Left lung (tissue), 10 donors: ENCODE results near the gene KIAA1217. TPM values are rescaled to one million over a fixed set of nuclear protein-coding genes. Genes with fewer than 3 reads are reported as not detected.

Experiments
- ATAC-seq: fragments of 200-7000 bp; cut with Tn5 transposase; one replicate; pipeline ENCODE4 v1.9.1; 2020; ENCODE audit warnings: moderate library complexity
- DNase-seq, 4 donors: peaks; one replicate each; pipeline ENCODE4 v3.0.0-alpha.2; 2013 to 2020
- H3K27ac ChIP-seq, 2 donors: fragments of 200-600 bp; sonication (generic) in 1 of 2; one replicate each; pipeline versions ENCODE4 v1.5.0 to v1.8.0; 2020 to 2021
- H3K27me3 ChIP-seq, 2 donors: fragments of 200-600 bp; sonication (generic) in 1 of 2; one replicate each; pipeline versions ENCODE4 v1.5.0 to v1.8.0; 2020 to 2021
- H3K36me3 ChIP-seq, 2 donors: fragments of 200-600 bp; sonication (generic) in 1 of 2; one replicate each; pipeline versions ENCODE4 v1.5.0 to v1.8.0; 2020 to 2021
- H3K4me1 ChIP-seq, 2 donors: fragments of 200-600 bp; one replicate each; pipeline ENCODE4 v1.8.0; 2021
- H3K4me3 ChIP-seq, 2 donors: fragments of 200-600 bp; sonication (generic) in 1 of 2; one replicate each; pipeline versions ENCODE4 v1.5.0 to v1.8.0; 2020 to 2021; ENCODE audit warnings: mild to moderate bottlenecking in 1 of 2
- H3K9me3 ChIP-seq, 2 donors: fragments of 200-600 bp; sonication (generic) in 1 of 2; one replicate each; pipeline versions ENCODE4 v1.5.0 to v1.8.0; 2020 to 2021
- CTCF ChIP-seq, 2 donors: fragments of 200-600 bp; sonication (generic) in 1 of 2; IDR thresholded peaks; one replicate each; pipeline versions ENCODE4 v1.5.0 to v1.8.0; 2021; ENCODE audit warnings: antibody characterized with exemption in 2 of 2
- intact Hi-C, 2 donors: fragments of 100-400 bp; cut with DNase I; formaldehyde crosslinking; loops; one replicate each; pipeline versions ENCODE4 v1.11.2 to v1.14.2; 2022
- polyA plus RNA-seq, 6 donors: library from polyadenylated mRNA; unstranded; fragments of 120-200 nt; gene quantifications; one replicate each; pipeline ENCODE4 v1.2.1, GENCODE V29; 2013; ENCODE audit not compliant: insufficient read length in 6 of 6
- total RNA-seq, 2 donors: library from RNA; stranded (reverse); fragmentation: NEBNext Ultra II Directional; extraction: Animal tissue kit (Norgen Biotek cat#: 25700); gene quantifications; one replicate each; pipeline ENCODE4 v1.2.1, GENCODE V29; 2021
- donor health status: DM: no; HTN: yes; CAD: no.
- donor health status: DM: no; HTN: no; CAD: no.

KIAA1217 gene
- total and polyA plus RNA-seq, 8 donors = 28.3 to 69.1 (median 60.4) TPM

GRCh38 chr10:24531439-24531838 is 322.5 kb downstream of the KIAA1217 start:
- Histone ChIP-seq H3K36me3 (peaks cover 0 to 45% of the 10 kb centered on the region in 2 donors), H3K9me3 (no peaks in the 10 kb centered on the region), H3K27ac (no peak overlapping the region)

GRCh38 chr10:24533981-24534380 is 325.0 kb downstream of the KIAA1217 start:
- no peak overlapping the region for H3K4me3 ChIP-seq
- intact Hi-C loops = no loop called here
- no peak for DNase-seq
- no peaks in the 10 kb centered on the region for H3K4me1 ChIP-seq
- no peak for TF ChIP-seq CTCF (IDR thresholded peaks at IDR 0.05)
- ATAC-seq = no peak
- peaks cover 0 to 47% of the 10 kb centered on the region in 2 donors for H3K36me3 ChIP-seq
- H3K9me3 ChIP-seq = no peaks in the 10 kb centered on the region
- no peaks in the 10 kb centered on the region for H3K27me3 ChIP-seq
- no peak overlapping the region for H3K27ac ChIP-seq

More at GRCh38 chr10:24531439-24531838, 322.5 kb downstream of the KIAA1217 start:
- H3K4me1 ChIP-seq = no peaks in the 10 kb centered on the region
- H3K27me3 ChIP-seq = no peaks in the 10 kb centered on the region
- H3K4me3 ChIP-seq = no peak overlapping the region
- no peak for ATAC-seq
- TF ChIP-seq CTCF (IDR thresholded peaks at IDR 0.05) = no peak
- intact Hi-C loops = no loop called here
- DNase-seq = no peak

- Histone ChIP-seq H3K9me3 (no peaks in the 10 kb centered on the region), H3K27ac (no peak overlapping the region), H3K4me3 (no peak overlapping the region), H3K27me3 (no peaks in the 10 kb centered on the region), H3K36me3 (peaks cover 0 to 36% of the 10 kb centered on the region in 2 donors), H3K4me1 (no peaks in the 10 kb centered on the region)
- TF ChIP-seq CTCF (IDR thresholded peaks at IDR 0.05) = no peak
- ATAC-seq (no peak), DNase-seq (no peak)
- intact Hi-C loops = no loop called here
Measured at GRCh38 chr10:24536636-24537035, 327.7 kb downstream of the KIAA1217 start.

GRCh38 chr10:24541239-24541753 is 332.4 kb downstream of the KIAA1217 start:
- no peak overlapping the region for H3K4me3 ChIP-seq
- DNase-seq (no peak), ATAC-seq (no peak)
- H3K4me1 ChIP-seq = no peaks in the 10 kb centered on the region
- no peaks in the 10 kb centered on the region for H3K9me3 ChIP-seq
- peaks cover 0 to 30% of the 10 kb centered on the region in 2 donors for H3K36me3 ChIP-seq
- H3K27ac ChIP-seq = no peak overlapping the region
- no peak for TF ChIP-seq CTCF (IDR thresholded peaks at IDR 0.05)
- intact Hi-C loops = no loop called here
- no peaks in the 10 kb centered on the region for H3K27me3 ChIP-seq

GRCh38 chr10:24542314-24543270 is 333.7 kb downstream of the KIAA1217 start:
- no peak for DNase-seq
- Histone ChIP-seq H3K36me3 (peaks cover 0 to 26% of the 10 kb centered on the region in 2 donors), H3K27ac (no peak overlapping the region), H3K4me3 (no peak overlapping the region), H3K4me1 (no peaks in the 10 kb centered on the region), H3K9me3 (no peaks in the 10 kb centered on the region), H3K27me3 (no peaks in the 10 kb centered on the region)
- no peak for ATAC-seq
- intact Hi-C loops = no loop called here
- TF ChIP-seq CTCF (IDR thresholded peaks at IDR 0.05) = no peak
